ENCODE measurements around the gene NHERF1.

The NHERF1 gene

DNA sequence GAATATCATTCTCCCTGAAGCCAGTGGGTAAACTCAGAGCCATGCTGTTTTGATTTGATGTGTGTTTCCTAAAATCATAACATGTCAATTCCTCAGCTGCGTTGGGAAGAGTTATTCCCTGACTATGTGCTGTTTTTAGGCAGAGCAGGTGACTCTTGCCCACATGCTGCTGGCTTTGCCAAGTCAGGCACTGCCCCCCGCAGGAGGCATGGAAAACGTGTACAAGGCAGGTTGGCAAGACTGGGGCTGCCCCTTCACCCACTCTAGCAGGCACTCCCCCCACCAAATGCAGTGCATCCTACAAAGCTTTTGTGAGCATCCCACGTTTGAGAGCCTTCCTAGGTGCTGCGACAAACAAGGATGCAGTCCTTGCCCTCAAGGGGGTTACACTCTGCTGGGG is 66.0 kb downstream of the NHERF1 start:
- DNase-seq: no peak

- DNase-seq: no peak
These were observed 66.6 kb downstream of the NHERF1 start for GRCh38 chr17:74815067-74815466.

DNA sequence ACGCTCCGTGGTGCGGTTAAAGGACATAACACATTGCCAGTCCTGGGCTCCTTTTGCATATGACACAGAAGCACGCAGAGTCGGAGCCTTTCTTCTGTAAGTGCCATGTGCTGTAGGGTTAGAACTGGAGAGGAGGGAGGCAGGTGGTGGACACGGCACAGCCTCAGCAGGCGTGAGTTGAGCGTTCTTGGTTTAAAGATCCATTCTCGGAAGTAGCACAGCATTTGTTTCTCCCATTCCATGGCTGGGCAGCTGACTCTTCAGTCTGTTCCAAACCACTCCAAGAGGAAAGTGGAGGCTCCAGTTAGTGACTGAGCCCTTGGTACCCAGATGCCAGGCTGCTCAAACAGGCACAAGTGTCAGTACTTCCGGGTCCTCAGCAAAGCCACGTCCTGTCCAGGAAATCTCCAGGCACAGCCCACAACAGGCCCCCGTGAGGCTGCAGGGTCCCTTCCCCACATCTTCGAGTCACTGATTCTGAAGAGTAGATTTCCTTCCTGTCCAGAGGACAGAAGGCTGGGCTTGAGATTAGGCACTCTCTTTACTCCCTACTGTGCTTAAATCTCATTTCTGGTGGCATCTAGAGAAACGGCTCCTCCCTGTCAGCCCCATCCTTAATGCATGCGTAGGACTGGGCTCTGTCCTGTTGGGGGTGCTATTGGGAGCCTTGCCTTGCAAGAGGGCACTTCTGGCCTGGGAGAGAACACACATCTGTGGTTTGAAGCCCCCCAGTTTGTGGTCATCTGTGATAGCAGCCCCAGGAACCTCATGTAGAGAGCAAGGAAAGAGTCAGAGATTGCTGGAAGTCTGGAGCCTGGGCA is 67.3 kb downstream of the NHERF1 start:
- no peak for DNase-seq

- DNase-seq: no peak
These were observed 68.6 kb downstream of the NHERF1 start for GRCh38 chr17:74816905-74817620.

GRCh38 chr17:74818291-74818938 is 70.0 kb downstream of the NHERF1 start:
- DNase-seq: no peak

Data from T-helper 1 cell (primary cell).